Embryonic facial prominence (tissue), 1 donor: ENCODE results near the gene SLC7A6.

ENCODE experiments used
- DNase-seq: peaks from one replicate; pipeline ENCODE4 v3.0.0-alpha.2; 2016; ENCODE audit errors: extremely low spot score

SLC7A6 gene

DNA sequence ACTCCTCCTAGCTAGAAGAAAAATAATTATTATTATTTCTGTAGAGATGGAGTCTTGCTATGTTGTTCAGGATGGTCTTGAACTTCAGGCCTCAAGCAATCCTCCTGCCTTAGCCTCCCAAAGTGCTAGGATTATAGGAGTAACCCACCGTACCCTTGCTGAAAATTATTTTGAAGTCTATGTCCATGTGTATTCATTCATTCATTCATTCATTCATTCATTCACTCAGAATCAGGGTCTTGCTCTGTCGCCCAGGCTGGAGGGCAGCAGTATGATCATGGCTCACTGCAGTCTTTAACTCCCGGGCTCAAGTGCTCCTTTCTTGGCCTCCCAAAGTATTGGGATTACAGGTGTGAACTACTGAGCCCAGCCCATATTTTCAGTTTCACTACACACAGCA lies 42.3 kb downstream of the SLC7A6 start:
- DNase-seq = no peak

DNA sequence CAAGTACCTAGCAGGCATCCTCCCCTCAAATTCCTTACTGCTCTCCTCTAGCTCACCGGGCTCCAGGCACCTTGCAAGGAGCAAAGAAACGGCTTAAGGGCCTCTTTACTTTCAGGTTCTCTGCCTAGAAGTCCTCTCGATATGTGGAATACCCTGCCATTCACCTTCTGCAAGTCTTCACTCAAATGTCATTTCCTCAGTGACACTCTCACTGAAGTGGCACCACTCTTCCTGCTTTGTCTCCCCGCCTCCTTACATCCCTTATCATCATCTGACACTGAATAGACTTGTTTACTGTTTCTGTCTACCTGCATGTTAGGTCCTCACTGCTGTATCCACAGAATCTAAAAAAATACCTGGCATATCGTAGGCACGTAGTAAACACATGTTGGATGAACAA lies 45.5 kb downstream of the SLC7A6 start:
- DNase-seq = no peak

DNA sequence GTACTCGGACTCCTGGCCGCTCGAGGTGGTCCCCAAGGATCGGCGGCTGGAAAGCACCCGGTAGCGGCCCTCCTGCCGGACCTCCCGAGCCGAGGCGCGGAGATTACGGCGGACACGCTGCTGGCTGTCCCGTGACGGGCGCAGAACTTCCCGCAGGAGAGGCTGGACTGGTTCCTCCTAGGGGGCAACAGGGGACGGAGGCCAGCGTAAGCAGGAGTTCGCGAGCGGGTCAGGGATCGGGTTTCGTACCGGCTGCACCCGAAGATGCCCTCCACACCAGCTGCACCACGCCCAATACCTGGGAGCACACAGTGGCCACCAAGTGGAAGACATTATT lies 46.1 kb downstream of the SLC7A6 start:
- DNase-seq = no peak

DNA sequence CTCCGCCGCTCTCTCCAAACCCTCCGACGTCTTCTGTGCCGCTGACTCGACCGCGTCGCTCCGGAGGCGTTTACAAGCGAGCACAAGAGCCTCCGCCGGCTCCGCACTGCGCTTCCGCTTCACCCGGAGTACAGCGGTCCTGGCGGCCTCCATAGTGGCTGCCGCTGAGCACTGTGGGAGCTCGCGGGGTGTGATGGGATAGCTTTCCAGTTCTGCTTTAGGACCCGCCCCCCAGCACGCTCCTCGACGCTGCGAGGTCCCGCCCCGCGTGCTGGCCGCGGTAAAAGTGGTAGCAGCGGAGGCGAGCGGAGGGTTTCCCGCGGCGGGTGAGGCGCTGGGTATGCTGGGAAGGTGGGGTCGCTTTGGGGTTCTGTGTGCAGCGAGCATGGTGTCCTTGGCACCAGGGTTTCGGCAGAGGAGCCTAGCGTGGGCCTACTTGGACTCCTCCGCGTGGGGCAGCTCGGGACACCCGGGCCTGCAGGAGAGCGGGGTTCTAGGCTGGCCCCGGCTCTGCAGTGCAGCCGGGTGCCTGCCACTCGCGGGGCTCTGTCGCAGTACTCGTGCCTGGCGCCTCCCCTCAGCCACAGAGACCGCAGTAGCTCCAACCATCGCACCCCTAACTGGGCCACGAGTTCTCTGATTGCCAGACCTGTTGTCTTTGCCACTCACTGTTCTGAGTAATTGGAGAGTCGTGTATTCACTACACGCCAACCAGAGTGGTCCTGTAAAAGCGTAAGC lies 46.6 kb downstream of the SLC7A6 start, which contains the start of the genes PRMT7 and SLC7A6OS:
TSS of gene PRMT7 (plus strand) at position 246 of the 738 bp plus-strand sequence. CDS start 4,961 bp downstream, outside the sequence.
TSS of gene SLC7A6OS (minus strand) at position 173 of the 738 bp plus-strand sequence. CDS start at position 153, 20 bp downstream.
- peak; percentile 85 for DNase-seq

DNA sequence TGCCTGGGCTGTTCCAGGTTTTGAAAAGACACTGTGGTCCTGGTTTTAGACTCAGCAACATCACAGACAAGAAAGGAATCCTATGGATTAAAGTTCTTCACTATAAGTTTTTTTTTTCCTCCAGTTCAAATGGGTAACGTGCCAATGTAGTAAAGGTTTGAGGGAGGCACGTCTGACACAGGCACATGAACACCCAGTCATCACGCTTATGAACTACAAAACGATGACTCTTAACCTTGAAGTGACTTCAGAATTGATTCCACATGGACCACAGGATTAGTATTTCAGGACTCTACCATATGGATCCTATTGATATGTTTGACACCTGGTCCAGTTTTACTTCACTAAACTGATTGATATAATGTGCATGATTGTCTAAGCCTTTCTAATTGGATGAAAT lies 48.8 kb downstream of the SLC7A6 start:
- DNase-seq = no peak

DNA sequence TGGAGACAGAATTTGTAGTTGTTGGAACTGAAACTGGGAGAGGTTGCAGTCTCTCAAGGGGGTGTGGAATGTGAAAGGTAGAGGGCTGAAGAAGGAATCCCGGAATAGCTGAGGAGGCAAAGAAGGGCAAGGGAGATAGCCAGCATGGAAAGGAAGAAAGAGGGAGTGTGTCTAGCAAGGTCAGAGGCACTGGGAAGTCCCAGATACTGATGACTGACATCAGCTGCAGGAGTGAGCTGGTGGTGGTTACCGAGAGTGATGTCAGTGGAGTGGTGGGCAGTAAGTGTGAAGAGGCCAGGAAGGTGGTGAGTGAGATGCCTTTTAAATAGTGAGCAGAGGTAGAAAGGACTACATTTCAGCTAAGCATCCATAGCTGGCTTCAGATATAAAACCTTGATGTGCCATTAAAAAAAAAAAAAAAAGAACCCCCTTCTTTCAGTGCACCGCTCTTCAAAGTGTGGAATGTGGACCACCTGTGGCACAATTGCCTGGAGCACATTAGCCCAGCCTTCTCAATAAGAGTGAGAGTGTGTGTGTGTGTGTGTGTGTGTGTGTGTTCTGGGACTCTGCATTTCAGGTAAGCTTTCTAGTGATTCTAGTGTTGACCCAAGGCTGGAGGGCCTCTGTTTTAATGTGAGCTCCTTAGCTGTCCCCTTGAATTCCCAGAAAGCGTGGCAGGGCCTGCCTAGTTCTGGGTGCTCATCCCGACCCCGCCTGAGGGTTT lies 55.0 kb downstream of the SLC7A6 start:
- DNase-seq = no peak

DNA sequence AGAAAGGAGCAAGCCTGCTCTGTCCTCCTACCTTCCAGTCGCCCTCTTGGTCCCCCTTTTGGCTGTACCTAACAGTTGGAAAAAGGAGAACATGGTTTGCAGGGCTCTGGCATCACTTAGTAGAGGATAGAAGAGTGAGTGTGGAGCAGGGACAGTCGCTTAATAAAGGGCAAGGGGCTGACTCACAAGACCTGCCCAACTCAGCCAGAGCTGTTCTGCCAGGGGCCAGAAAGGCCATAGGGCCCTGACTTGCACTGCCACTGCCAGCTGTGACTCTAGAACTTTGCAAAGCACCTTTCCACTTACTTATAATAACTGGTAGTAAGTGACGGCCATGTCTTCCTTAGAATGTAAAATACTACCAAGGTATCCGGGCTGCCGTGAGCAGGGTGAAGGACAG lies 60.0 kb downstream of the SLC7A6 start:
- DNase-seq = no peak

DNA sequence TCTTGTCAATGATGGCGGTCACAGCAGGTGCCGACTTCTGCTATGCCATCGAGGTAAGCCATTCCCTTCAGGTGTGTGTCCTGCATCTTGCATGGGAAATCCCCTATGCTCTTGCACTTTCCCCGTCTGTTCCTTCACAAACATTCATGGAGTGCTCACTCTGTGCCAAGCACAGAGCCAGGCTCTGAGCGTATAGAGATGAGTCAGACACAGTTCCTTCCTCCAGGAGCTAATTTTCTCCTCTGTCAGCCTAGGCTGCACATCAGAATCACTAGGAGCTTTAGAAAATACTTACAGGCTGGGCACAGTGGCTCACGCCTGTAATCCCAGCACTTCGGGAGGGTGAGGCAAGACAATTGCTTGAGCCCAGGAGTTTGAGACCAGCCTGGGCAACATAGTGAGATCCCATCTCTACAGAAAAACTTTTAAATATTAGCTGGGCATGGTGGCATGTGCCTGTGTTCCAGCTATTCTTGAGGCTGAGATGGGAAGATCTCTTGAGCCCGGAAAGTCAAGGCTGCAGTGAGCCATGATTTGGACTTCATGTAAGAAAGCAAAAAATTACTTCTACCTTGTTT lies 60.5 kb downstream of the SLC7A6 start:
- DNase-seq = no peak

DNA sequence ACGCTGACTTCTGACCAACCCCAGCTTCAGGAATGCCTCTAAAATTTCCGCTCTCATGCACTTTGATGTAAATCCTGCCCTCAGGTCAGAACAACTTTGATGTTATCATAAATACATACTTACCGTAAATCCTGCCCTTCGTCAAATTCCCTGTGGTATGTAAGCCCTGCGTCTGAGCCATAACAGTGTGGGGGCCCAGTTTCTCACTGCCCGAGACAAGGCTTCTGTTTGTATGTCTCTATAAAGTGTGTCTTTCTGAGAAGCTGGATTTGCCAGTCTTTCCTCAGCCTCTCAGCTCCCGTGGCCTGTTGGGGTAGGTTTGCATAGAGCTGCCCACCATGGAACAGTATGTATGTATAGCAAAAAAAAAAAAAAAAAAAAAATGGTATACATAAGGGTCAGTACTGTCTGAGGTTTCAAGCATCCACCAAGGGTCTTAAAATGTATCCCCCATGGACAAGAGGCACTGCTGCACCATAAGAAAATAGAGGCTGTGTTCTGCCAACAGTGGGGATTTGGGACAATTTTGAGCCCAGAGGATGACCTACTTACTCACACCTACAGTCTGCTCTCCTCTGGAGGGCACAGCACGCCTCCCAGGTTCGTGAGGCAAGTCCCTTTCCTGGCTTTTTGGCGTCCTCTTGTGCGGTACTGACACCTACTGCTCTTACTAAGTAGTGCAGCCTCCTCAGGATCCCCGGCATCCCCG lies 64.0 kb downstream of the SLC7A6 start:
- peak; percentile 67 for DNase-seq

DNA sequence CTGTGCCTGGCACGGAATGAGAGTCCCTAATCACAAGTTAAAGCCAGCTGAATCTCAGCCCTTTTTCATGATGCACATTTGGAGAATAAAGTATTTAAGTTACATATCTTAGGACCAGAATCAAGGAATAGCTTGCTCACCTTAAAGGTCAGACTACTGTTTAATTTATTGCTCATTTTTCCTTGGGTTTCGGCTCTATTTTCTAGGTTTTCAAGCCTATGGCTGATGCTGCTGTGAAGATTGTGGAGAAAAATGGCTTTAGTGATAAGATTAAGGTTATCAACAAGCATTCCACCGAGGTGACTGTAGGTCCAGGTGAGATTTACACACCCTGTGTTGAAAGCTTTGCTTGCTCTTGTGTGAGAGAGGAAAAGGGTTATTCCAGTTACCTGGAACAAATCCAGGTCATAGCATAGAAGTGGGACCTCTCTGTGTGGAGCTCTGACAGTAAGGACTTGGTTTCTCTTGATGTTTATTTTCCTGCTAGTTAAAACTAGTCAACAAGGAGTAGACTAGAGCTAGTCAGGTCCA lies 64.6 kb downstream of the SLC7A6 start:
- DNase-seq = no peak

DNA sequence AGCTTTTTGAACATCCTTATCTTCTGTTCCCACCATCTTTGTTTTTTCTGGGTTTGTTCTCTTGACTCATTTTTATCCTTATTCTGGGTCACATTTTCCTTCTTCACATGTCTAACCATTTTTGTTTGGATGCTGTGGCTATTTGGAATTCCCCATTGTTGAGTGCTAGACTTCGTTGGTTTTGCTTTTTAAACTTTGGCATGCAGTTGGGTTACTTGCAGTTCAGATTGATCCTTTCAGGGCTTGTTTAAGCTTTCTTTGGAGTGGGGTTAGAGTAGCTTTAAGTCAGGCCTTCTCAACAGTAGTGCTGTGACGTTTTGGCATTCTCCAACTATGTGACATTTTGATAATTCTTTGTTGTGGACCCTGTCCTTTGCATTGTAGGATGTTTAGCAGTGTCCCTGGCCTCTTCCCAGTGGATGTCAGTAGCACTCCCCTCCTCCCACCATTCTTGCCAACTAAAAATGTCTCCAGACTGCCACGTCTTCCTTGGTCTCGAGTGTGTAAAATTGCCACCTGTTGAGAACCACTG lies 67.6 kb downstream of the SLC7A6 start:
- no peak for DNase-seq

DNA sequence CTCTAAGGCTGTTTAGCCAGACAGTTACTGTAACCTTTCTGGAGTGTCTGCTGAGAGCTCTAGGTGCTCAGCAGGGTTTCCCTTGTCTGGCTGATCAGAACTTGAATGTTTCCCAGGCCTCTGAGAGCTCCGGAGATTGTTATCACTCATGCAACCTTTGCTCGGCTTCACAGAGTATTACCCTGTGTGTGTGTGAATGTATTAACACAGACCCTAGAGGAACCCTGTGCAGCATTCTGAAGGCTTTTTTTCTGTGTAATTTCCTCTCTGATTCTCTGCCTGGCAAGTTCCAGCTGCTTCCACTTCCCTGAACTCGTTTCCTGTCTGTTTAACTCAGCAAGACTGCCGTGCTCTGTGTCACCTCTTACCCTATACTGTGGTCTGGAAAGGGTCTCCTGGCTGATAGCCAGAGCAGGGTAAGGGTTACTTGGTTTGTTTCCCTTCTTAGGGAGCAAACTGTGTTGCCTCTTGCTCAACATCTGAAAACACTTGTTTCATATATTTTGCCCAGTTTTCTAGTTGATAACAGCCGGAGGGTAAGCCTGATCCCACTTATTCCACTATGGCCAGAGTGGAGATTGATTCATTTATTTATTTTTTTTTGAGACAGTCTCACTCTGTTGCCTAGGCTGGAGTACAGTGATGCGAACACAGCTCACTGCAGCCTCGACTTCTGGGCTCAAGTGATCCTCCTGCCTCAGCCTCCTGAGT lies 68.2 kb downstream of the SLC7A6 start:
- DNase-seq = no peak

DNA sequence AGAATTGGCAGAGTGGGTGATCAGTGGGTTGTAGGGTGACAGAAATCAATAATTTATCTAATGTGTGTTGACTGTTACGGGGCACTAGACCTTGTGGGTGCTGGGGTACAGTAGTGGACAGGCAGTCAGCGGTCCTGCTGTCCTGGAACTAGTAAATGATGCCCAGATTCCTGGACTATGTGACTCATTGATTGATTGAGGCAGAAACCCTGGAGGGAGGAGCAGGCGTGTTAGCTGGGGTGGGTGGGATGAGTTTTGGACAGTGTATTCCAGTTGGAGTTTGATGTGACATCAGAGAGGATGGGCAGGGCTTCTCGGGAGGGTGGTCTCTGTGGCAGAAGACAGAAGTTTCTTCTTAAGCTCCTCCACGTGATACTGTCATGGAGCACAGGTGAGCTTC lies 70.8 kb downstream of the SLC7A6 start:
- no peak for DNase-seq

DNA sequence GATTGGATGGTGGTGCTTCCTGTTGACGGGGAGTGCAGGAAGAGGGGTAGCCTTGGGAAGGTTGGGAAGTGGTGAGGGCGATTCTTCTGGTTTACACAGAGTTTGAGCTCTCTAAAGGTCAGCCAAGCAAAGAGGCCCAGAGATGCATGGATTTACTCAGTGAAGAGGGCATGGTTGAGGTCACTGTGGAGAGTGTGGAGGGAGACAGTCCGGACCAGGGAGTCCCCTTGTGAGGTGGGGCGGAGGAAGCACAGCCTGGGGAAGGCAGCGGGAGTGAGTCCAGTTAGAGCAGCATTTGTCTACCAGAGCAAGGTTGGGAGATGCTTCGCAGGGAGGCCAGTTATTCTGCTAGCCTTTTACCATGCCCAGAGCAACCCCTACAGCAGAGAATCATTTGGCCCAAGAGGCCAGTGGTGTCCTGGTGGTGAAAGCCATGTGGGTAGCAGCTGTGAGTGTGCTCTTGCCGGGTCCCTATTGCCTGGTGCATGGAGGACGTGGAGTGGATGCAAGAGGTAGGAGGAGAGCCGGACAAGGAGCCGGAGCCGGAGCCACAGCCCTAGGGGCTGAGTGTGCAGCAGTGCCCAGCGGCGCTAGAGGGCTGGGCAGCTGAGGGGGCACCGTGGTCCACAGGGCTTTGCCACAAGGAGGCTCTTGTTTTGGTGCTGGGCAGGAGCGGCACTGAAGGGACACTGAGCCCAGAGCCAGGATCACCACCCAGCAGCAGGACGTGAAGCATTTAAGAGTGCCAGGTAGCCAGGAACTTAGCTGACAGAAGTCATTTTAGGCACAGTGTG lies 74.2 kb downstream of the SLC7A6 start:
- DNase-seq = no peak

DNA sequence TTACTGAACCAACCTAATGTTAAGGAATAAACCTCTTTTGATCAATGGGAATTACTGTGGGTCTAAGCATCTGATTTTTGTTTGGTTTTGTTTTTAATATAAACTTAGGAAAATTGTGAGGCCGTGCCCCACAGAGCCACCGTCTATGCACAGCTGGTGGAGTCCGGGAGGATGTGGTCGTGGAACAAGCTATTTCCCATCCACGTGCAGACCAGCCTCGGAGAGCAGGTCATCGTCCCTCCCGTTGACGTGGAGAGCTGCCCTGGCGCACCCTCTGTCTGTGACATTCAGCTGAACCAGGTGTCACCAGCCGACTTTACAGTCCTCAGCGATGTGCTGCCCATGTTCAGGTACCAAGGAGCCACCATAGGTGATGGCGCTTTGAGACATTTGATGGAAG lies 74.9 kb downstream of the SLC7A6 start:
- DNase-seq = no peak

DNA sequence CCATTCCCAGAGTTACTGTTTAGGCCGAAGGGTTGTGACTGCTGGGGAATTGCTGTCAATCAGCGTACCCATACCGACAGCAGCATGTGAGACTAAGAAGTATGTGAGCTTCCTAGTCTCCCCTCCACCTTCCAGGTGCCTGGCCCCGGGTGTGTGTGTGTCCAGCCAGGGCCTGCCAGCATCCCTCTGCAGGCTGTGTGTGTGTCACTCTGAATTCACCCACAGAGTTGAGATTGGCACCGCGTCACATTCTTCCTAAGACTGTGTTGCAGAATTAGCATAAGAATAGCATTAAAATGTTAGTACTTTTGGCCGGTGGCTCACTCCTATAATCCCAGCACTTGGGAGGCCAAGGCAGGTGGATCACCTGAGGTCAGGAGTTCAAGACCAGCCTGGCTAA lies 78.3 kb downstream of the SLC7A6 start:
- no peak for DNase-seq

DNA sequence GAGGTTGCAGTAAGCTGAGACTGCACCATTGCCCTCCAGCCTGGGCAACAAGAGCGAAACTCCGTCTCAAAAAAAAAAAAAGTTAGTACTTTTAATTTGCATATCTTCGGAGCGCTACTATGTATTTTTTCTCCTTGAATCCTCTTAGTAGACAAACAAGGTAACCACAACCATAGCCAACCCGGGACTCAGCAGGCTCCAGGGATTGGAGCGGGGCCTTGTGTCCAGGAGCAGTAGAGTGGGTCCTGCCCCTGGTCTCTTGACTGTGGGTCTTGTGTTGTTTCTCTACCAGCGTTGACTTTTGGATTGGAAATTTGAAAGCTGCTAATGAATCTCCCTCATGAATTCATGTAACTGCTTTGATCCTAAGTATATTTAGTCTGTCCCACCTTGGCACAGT lies 78.8 kb downstream of the SLC7A6 start:
- no peak for DNase-seq

DNA sequence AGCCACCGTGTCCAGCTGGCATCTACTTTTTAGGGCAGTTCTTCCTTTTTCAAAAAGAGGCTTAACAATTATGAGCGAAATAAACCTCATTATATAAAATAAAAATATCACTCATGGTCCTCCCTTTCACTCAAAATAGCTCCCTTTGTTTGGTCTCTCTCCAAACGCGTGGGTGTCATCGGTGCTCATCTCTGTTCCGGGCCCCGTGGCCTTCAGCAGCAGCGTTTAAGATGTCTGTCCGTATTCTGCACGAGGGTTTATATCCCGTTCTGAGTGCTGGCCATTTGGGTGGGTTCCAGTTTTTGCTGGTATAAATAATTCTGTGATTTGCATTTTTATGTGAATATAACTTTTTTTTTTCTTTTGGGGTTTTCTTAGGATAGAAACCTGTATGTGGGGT lies 79.9 kb downstream of the SLC7A6 start:
- DNase-seq = no peak

DNA sequence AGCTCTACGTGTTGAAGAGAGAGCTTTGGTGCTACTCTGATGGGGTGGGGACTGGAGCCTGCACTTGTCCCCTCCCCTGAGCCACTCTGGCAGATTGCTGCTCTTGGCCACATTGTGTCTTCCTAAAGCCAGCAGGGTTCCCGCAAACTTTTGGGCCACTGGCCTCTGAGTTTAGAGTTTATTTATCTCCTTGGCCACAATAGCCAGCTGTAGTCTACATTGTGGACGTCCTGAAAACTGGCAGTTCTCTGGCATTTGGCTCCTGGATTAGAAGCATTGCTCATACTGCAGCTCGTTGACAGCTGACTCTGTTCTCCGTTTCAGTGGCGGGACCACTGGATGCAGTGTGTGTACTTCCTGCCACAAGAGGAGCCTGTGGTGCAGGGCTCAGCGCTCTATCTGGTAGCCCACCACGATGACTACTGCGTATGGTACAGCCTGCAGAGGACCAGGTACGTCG lies 81.1 kb downstream of the SLC7A6 start:
- DNase-seq = no peak

DNA sequence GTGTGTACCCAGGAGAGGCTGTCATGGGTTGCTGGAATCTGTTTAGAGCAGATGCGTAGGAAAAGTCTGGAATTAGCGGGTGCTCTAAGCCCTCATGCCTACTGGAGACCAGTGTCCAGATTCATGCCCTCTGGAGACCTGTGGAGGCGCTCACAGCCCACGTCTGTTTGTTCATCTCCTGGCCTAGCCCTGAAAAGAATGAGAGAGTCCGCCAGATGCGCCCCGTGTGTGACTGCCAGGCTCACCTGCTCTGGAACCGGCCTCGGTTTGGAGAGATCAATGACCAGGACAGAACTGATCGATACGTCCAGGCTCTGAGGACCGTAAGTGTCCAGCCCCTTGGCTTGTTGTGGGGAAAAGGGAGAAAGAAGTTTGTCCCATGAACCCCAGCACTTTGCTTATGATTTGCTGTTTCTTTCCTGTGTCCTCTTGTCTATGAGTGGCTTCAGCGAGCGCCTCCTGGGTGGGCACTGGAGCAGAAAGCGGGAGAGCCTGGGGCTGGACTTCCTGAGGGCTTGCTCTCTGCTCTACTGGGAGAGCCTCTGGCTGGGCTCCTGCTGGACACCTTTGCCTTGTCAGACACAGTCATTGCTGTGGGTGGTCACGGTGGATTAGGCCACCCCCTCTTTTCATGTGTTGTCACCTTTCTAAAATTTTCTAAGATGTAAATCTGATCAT lies 81.8 kb downstream of the SLC7A6 start:
- no peak for DNase-seq
